ENCODE measurements around the gene PHGDH. TPM values are rescaled to one million over a fixed set of nuclear protein-coding genes. Genes with fewer than 3 reads are reported as not detected.

Gene PHGDH
- total and polyA plus RNA-seq, 2 of the 13 experiments (the other 11 are each of a cell fraction or from before 2014, with no cell fraction given): 95.8 to 133 TPM

- TF ChIP-seq RELA (CRISPR knock-in tag; IDR thresholded peaks at IDR 0.05): no peak
- TF ChIP-seq BRCA1 (CRISPR knock-in tag; IDR thresholded peaks at IDR 0.05): no peak
- TF ChIP-seq JDP2 (CRISPR knock-in tag; IDR thresholded peaks at IDR 0.05; ENCODE audit: borderline replicate concordance): no peak
- TF ChIP-seq ATF4 (CRISPR knock-in tag; IDR thresholded peaks at IDR 0.05): no peak
These were observed 29.6 kb upstream of the PHGDH start (continued) for GRCh38 chr1:119682141-119682540.

GRCh38 chr1:119683893-119684292 is 27.8 kb upstream of the PHGDH start:
- no peak overlapping the region for H3K4me2 ChIP-seq (ENCODE audit: low read depth, low read length)
- POLR2A ChIA-PET: no interaction called here
- no peaks in the 10 kb centered on the region for H3K9me3 ChIP-seq (ENCODE audit: low read length)
- TF ChIP-seq TBL1XR1 (IDR thresholded peaks at IDR 0.05; ENCODE audit: borderline replicate concordance, low read length, partially characterized antibody) (no peak), ZNF446 (CRISPR knock-in tag; IDR thresholded peaks at IDR 0.05) (no peak), CENPT (CRISPR knock-in tag; IDR thresholded peaks at IDR 0.05; ENCODE audit: low read depth) (no peak)
- 84% methylated on average over 1 of the region's 1 CpG for WGBS (ENCODE audit: low lambda C conversion rate)
- CTCF ChIA-PET (ENCODE audit: low intra/inter-chr PET ratio, low total read pairs): no interaction called here
- no peak overlapping the region for H3K27ac ChIP-seq (ENCODE audit: extremely low read length, insufficient read depth, low read length)
- intact Hi-C loops (cut with micrococcal nuclease; ENCODE audit: unreplicated experiment) (no loop called here), in situ Hi-C loops (cut with HindIII; ENCODE audit: extremely low pct_ligation_motif_present, low pct_unique_long_range_greater_than_20kb) (no loop called here)
- H3K36me3 ChIP-seq (replicated peaks in 1 of 2; ENCODE audit: control insufficient read depth in 1 of 2, insufficient read depth in 2 of 2, low read length in 2 of 2): no peaks in the 10 kb centered on the region
- no peak overlapping the region for H2AFZ ChIP-seq (ENCODE audit: low read length)
- no peak overlapping the region for H3K9ac ChIP-seq (ENCODE audit: insufficient read depth, low read depth, low read length)
- no peak overlapping the region for H3K4me3 ChIP-seq (replicated peaks in 1 of 3; ENCODE audit: insufficient read depth in 1 of 3, low read depth in 2 of 3, low read length in 3 of 3)
- FAIRE-seq (no peak), DNase-seq (ENCODE audit: low spot score) (no peak), ATAC-seq (no peak)
- H3K27me3 ChIP-seq (ENCODE audit: control insufficient read depth in 1 of 2, insufficient read depth in 2 of 2, low read length in 2 of 2): no peaks in the 10 kb centered on the region
- no TSS peak for BruUV-seq (replicated peaks)
- no peaks in the 10 kb centered on the region for H3K4me1 ChIP-seq (ENCODE audit: insufficient read depth, low read length)
- no peaks in the 10 kb centered on the region for H3K79me2 ChIP-seq (ENCODE audit: insufficient read depth, low read length)
- H4K20me1 ChIP-seq (ENCODE audit: insufficient read depth, low read length): no peaks in the 10 kb centered on the region

GRCh38 chr1:119686661-119687060 is 25.1 kb upstream of the PHGDH start:
- ChIA-PET CTCF (ENCODE audit: low intra/inter-chr PET ratio, low total read pairs) (no interaction called here), POLR2A (no interaction called here)
- H3K79me2 ChIP-seq (ENCODE audit: insufficient read depth, low read length): no peaks in the 10 kb centered on the region
- FAIRE-seq: no peak
- no TSS peak for BruUV-seq (replicated peaks)
- no peaks in the 10 kb centered on the region for H3K27me3 ChIP-seq (ENCODE audit: control insufficient read depth in 1 of 2, insufficient read depth in 2 of 2, low read length in 2 of 2)
- H4K20me1 ChIP-seq (ENCODE audit: insufficient read depth, low read length): no peaks in the 10 kb centered on the region
- H3K4me3 ChIP-seq (replicated peaks in 1 of 3; ENCODE audit: insufficient read depth in 1 of 3, low read depth in 2 of 3, low read length in 3 of 3): no peak overlapping the region
- H3K27ac ChIP-seq (ENCODE audit: extremely low read length, insufficient read depth, low read length): no peak overlapping the region
- no peak for ATAC-seq
- intact Hi-C loops (cut with micrococcal nuclease; ENCODE audit: unreplicated experiment) (no loop called here), in situ Hi-C loops (cut with HindIII; ENCODE audit: extremely low pct_ligation_motif_present, low pct_unique_long_range_greater_than_20kb) (no loop called here)
- no peak overlapping the region for H3K4me2 ChIP-seq (ENCODE audit: low read depth, low read length)
- H3K36me3 ChIP-seq (replicated peaks in 1 of 2; ENCODE audit: control insufficient read depth in 1 of 2, insufficient read depth in 2 of 2, low read length in 2 of 2): no peaks in the 10 kb centered on the region
- no peak overlapping the region for H2AFZ ChIP-seq (ENCODE audit: low read length)
- no peaks in the 10 kb centered on the region for H3K4me1 ChIP-seq (ENCODE audit: insufficient read depth, low read length)
- DNase-seq (ENCODE audit: low spot score): no peak
- no peak overlapping the region for H3K9ac ChIP-seq (ENCODE audit: insufficient read depth, low read depth, low read length)
- WGBS (ENCODE audit: low lambda C conversion rate): 49% methylated on average over 3 of the region's 3 CpGs
- no peaks in the 10 kb centered on the region for H3K9me3 ChIP-seq (ENCODE audit: low read length)
- TF ChIP-seq CEBPZ (IDR thresholded peaks at IDR 0.05; ENCODE audit: low read length): no peak
- no peak for TF ChIP-seq PHF20 (CRISPR knock-in tag; IDR thresholded peaks at IDR 0.05)
- no peak for TF ChIP-seq LRRFIP1 (CRISPR knock-in tag; conservative IDR thresholded peaks at IDR 0.05)
- no peak for TF ChIP-seq SRY (CRISPR knock-in tag; IDR thresholded peaks at IDR 0.05)
- TF ChIP-seq ZNF768 (CRISPR knock-in tag; IDR thresholded peaks at IDR 0.05): no peak

Data from HepG2 (cell line).